Peyer's patch (tissue), 4 donors: ENCODE measurements around the gene KRTAP6-3. TPM values are rescaled to one million over a fixed set of nuclear protein-coding genes. Genes with fewer than 3 reads are reported as not detected.

ENCODE experiments used
- DNase-seq, 3 donors: peaks; one replicate each; pipeline ENCODE4 v3.0.0-alpha.2; 2017 to 2019
- H3K27ac ChIP-seq, 4 donors: fragments of 200-600 bp; sonication (generic); one replicate each; pipeline ENCODE4 v1.5.1; 2016 to 2019
- H3K27me3 ChIP-seq, 2 donors: fragments of 200-600 bp; sonication (generic); one replicate each; pipeline ENCODE4 v1.5.1; 2019
- H3K36me3 ChIP-seq, 3 donors: fragments of 200-600 bp; sonication (generic); one replicate each; pipeline ENCODE4 v1.5.1; 2016 to 2019
- H3K4me1 ChIP-seq, 4 donors: fragments of 200-600 bp; sonication (generic); one replicate each; pipeline ENCODE4 v1.5.1; 2016 to 2019
- H3K4me3 ChIP-seq, 4 donors: fragments of 200-600 bp; sonication (generic); 1 replicate in 3 of 4; 2 replicates in 1 of 4; pipeline ENCODE4 v1.5.1; 2016 to 2019; ENCODE audit warnings: mild to moderate bottlenecking in 1 of 4
- H3K9me3 ChIP-seq, 4 donors: fragments of 200-600 bp; sonication (generic); one replicate each; pipeline ENCODE4 v1.5.1; 2016 to 2019; ENCODE audit warnings: mild to moderate bottlenecking in 1 of 4
- POLR2A ChIP-seq, 2 donors: fragments of 450-650 bp; IDR thresholded peaks; one replicate each; pipeline ENCODE4 v1.5.1; 2017; ENCODE audit warnings: antibody characterized with exemption in 2 of 2, mild to moderate bottlenecking in 2 of 2, moderate library complexity in 2 of 2
- small RNA-seq, 2 donors: library from RNA; depleted of rRNA; stranded (forward); fragments of <200 nt; gene quantifications; one replicate each; pipeline ENCODE3, GENCODE V24; 2016
- total RNA-seq, 4 donors: library from RNA; depleted of rRNA; stranded (reverse); fragments of >200 nt; gene quantifications; one replicate each; pipeline ENCODE4 v1.1.0, GENCODE V29; 2016
- TF ChIP-seq, protein P1 (sequence below), 6 experiments: fragments of 450-650 bp in 4 of 6; fragments of 200-600 bp in 2 of 6; sonication (generic) in 1 of 6; IDR thresholded peaks; one replicate each; pipeline ENCODE4 v1.5.1; 2017 to 2019; ENCODE audit warnings: antibody characterized with exemption in 6 of 6, mild to moderate bottlenecking in 3 of 6, moderate library complexity in 1 of 6

The KRTAP6-3 gene
- total RNA-seq, 4 donors from 2014 or later: not detected

DNA sequence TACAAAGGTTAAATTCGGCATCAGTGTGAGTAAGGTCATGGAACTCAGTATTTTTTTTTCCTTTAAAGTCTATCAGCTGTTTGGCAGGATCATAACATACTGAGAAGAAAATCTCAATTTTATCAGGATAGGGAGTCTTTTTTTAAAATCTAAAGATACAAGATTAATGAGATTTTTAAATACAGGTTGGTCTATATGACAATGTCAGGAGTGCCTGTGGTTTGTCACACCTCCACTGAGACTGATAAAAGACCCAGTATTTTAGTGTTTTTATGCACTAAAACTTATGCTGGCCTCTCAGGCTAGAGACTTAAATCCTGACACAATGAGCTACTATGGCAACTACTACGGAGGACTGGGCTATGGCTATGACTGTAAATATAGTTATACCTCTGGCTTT lies 50.3 kb downstream of the KRTAP6-3 start, which contains the start of gene KRTAP20-3:
Gene KRTAP20-3 (plus strand): TSS at position 301 of the 400 bp plus-strand sequence.
- TF ChIP-seq, protein P1, sequence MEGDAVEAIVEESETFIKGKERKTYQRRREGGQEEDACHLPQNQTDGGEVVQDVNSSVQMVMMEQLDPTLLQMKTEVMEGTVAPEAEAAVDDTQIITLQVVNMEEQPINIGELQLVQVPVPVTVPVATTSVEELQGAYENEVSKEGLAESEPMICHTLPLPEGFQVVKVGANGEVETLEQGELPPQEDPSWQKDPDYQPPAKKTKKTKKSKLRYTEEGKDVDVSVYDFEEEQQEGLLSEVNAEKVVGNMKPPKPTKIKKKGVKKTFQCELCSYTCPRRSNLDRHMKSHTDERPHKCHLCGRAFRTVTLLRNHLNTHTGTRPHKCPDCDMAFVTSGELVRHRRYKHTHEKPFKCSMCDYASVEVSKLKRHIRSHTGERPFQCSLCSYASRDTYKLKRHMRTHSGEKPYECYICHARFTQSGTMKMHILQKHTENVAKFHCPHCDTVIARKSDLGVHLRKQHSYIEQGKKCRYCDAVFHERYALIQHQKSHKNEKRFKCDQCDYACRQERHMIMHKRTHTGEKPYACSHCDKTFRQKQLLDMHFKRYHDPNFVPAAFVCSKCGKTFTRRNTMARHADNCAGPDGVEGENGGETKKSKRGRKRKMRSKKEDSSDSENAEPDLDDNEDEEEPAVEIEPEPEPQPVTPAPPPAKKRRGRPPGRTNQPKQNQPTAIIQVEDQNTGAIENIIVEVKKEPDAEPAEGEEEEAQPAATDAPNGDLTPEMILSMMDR (IDR thresholded peaks at IDR 0.05): no peak
- no peak for TF ChIP-seq POLR2A (IDR thresholded peaks at IDR 0.05)
- H3K4me3 ChIP-seq: no peak within 1 kb of the TSS
- H3K9me3 ChIP-seq: peaks cover 0 to 3% (median 0%) of the 10 kb centered on the region in 4 donors
- no peaks in the 10 kb centered on the region for H3K27me3 ChIP-seq
- DNase-seq: no peak
- no peak within 1 kb of the TSS for H3K27ac ChIP-seq
- no peaks in the 10 kb centered on the region for H3K4me1 ChIP-seq
- H3K36me3 ChIP-seq: no peaks in the 10 kb centered on the region

Small RNA genes within 50 kb of the gene (small RNA-seq; reads per million reads assigned to genes)
- gene KRTAP20-1 (0 reads per million in 2 donors), gene KRTAP20-3 (0 reads per million in 2 donors), gene KRTAP20-4 (0 reads per million in 2 donors), gene KRTAP22-1 (0 reads per million in 2 donors), gene KRTAP22-2 (0 reads per million in 2 donors)

Other genes starting within 250 kb of the KRTAP6-3 start
- gene KRTAP23-1, start 243.8 kb upstream of the KRTAP6-3 start, total RNA-seq: not detected
- not detected for gene KRTAP13-2, start 220.2 kb upstream of the KRTAP6-3 start, total RNA-seq
- gene KRTAP13-1, start 196.4 kb upstream of the KRTAP6-3 start, total RNA-seq: not detected
- gene KRTAP13-3, start 166.5 kb upstream of the KRTAP6-3 start, total RNA-seq: not detected
- not detected for gene KRTAP13-4, start 162.2 kb upstream of the KRTAP6-3 start, total RNA-seq
- gene KRTAP15-1, start 152.2 kb upstream of the KRTAP6-3 start, total RNA-seq: not detected
- gene KRTAP19-1, start 112.1 kb upstream of the KRTAP6-3 start, total RNA-seq: not detected
- not detected for gene KRTAP19-2, start 105.0 kb upstream of the KRTAP6-3 start, total RNA-seq
- gene KRTAP19-3, start 100.4 kb upstream of the KRTAP6-3 start, total RNA-seq: not detected
- not detected for gene KRTAP19-4, start 95.3 kb upstream of the KRTAP6-3 start, total RNA-seq
- not detected for gene KRTAP19-5, start 90.3 kb upstream of the KRTAP6-3 start, total RNA-seq
- gene KRTAP19-6, start 50.6 kb upstream of the KRTAP6-3 start, total RNA-seq: not detected
- not detected for gene KRTAP19-7, start 31.1 kb upstream of the KRTAP6-3 start, total RNA-seq
- gene KRTAP22-2, start 2.0 kb upstream of the KRTAP6-3 start, total RNA-seq: not detected
- not detected for gene KRTAP6-2, start 6.5 kb downstream of the KRTAP6-3 start, total RNA-seq
- gene KRTAP22-1, start 8.6 kb downstream of the KRTAP6-3 start, total RNA-seq: not detected
- not detected for gene KRTAP6-1, start 21.5 kb downstream of the KRTAP6-3 start, total RNA-seq
- gene KRTAP20-1, start 24.0 kb downstream of the KRTAP6-3 start, total RNA-seq: not detected
- gene KRTAP20-4, start 28.2 kb downstream of the KRTAP6-3 start, total RNA-seq: not detected
- not detected for gene KRTAP20-2, start 42.8 kb downstream of the KRTAP6-3 start, total RNA-seq
- not detected for gene KRTAP20-3, start 50.4 kb downstream of the KRTAP6-3 start, total RNA-seq
- not detected for gene KRTAP21-3, start 126.3 kb downstream of the KRTAP6-3 start, total RNA-seq
- gene KRTAP21-2, start 154.8 kb downstream of the KRTAP6-3 start, total RNA-seq: not detected
- gene KRTAP21-1, start 163.0 kb downstream of the KRTAP6-3 start, total RNA-seq: not detected
- gene KRTAP8-1, start 220.8 kb downstream of the KRTAP6-3 start, total RNA-seq: not detected
- not detected for gene KRTAP7-1, start 237.3 kb downstream of the KRTAP6-3 start, total RNA-seq